Mucosa of descending colon (tissue), 3 donors: ENCODE measurements around the gene ZSWIM6. TPM values are rescaled to one million over a fixed set of nuclear protein-coding genes. Genes with fewer than 3 reads are reported as not detected.

Experiments
- ATAC-seq: fragments of 200-7000 bp; cut with Tn5 transposase; one replicate; pipeline ENCODE4 v1.9.1; 2020; ENCODE audit warnings: mild to moderate bottlenecking, moderate library complexity
- DNase-seq, 3 donors: peaks; one replicate each; pipeline ENCODE4 v3.0.0-alpha.2; 2020
- H3K36me3 ChIP-seq: fragments of 200-600 bp; one replicate; pipeline ENCODE4 v1.8.0; 2021; ENCODE audit warnings: low read depth, mild to moderate bottlenecking
- H3K4me1 ChIP-seq: fragments of 200-600 bp; one replicate; pipeline ENCODE4 v1.8.0; 2021; ENCODE audit warnings: low read depth, mild to moderate bottlenecking
- H3K4me3 ChIP-seq: fragments of 200-600 bp; one replicate; pipeline ENCODE4 v1.8.0; 2021; ENCODE audit warnings: mild to moderate bottlenecking
- H3K9me3 ChIP-seq: fragments of 200-600 bp; one replicate; pipeline ENCODE4 v1.8.0; 2021; ENCODE audit warnings: mild to moderate bottlenecking
- intact Hi-C, 2 donors: fragments of 100-400 bp; cut with DNase I in 1 of 2; cut with micrococcal nuclease in 1 of 2; formaldehyde crosslinking; loops; one replicate each; pipeline versions ENCODE4 v1.11.0 to v1.11.1; 2022; cut with DNase I, micrococcal nuclease
- total RNA-seq, 3 donors: library from RNA; stranded (reverse); fragmentation: NEBNext Ultra II Directional in 2 of 3; extraction: Animal tissue kit (Norgen Biotek cat#: 25700) in 2 of 3; gene quantifications; one replicate each; pipeline versions ENCODE4 v1.2.1 to v1.2.4, GENCODE V29; 2021 to 2023
- TF ChIP-seq, protein P1 (sequence below): fragments of 200-600 bp; IDR thresholded peaks from one replicate; pipeline ENCODE4 v1.8.0; 2022; ENCODE audit warnings: antibody characterized with exemption, mild to moderate bottlenecking
- donor health status: DM: no; HTN: no; CAD: no; lungs with moderate emphysema.
- donor health status: DM: no; HTN: no; CAD: no.
- donor health status: DM: no; HTN: yes; CAD: no.

Gene ZSWIM6
- total RNA-seq, 3 donors from 2014 or later, result 26.2 to 39.4 (median 27.8) TPM

DNA sequence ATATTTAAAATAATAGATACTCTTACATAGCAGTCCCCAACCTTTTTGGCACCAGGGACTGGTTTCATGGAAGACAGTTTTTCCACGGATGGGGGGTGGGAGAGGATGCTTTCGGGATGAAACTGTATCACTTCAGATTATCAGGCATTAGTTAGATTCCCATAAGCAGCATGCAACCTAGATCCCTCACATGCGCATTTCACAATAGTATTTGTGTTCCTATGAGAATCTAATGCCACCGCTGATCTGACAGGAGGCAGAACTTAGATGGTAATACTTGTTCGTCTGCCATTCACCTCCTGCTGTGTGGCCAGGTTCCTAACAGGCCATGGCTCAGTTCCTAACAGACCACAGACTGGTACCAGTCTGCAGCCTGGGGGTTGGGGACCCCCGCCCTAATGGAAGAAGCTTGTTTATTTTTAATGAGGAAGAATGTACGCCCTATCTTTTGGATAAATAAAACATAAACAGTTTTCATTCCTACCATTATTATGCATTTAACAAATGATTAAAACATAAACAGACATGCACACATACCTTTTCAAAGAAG lies 187.7 kb downstream of the ZSWIM6 start:
- no peaks in the 10 kb centered on the region for H3K36me3 ChIP-seq
- no peak overlapping the region for H3K4me3 ChIP-seq
- H3K4me1 ChIP-seq, result no peaks in the 10 kb centered on the region
- intact Hi-C loops, result no loop called here
- ATAC-seq, result no peak
- TF ChIP-seq, protein P1, sequence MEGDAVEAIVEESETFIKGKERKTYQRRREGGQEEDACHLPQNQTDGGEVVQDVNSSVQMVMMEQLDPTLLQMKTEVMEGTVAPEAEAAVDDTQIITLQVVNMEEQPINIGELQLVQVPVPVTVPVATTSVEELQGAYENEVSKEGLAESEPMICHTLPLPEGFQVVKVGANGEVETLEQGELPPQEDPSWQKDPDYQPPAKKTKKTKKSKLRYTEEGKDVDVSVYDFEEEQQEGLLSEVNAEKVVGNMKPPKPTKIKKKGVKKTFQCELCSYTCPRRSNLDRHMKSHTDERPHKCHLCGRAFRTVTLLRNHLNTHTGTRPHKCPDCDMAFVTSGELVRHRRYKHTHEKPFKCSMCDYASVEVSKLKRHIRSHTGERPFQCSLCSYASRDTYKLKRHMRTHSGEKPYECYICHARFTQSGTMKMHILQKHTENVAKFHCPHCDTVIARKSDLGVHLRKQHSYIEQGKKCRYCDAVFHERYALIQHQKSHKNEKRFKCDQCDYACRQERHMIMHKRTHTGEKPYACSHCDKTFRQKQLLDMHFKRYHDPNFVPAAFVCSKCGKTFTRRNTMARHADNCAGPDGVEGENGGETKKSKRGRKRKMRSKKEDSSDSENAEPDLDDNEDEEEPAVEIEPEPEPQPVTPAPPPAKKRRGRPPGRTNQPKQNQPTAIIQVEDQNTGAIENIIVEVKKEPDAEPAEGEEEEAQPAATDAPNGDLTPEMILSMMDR, result no peak
- no peaks in the 10 kb centered on the region for H3K9me3 ChIP-seq
- DNase-seq, result no peak

DNA sequence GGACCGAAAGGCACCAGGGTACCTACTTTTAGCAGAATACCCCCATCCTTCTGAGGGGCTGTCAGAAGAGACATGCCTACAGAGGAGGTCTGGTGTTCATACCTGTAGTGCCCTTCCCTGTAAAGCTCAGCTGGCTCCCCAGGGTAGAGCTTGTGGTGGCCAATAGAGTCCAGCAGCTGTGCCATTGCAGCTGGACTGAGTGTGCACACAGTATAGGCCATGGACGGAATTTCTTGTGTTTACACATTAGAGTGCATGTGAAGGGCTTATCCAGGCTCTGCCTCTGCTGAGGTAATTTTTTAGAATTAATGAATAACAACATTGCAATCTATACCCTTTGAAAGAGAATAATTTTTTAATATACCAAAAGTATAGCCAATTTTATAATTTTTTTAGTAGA lies 191.0 kb downstream of the ZSWIM6 start:
- H3K9me3 ChIP-seq, result no peaks in the 10 kb centered on the region
- TF ChIP-seq, protein P1, result no peak
- H3K4me1 ChIP-seq, result no peaks in the 10 kb centered on the region
- DNase-seq, result no peak
- no peak for ATAC-seq
- intact Hi-C loops, result no loop called here
- H3K36me3 ChIP-seq, result no peaks in the 10 kb centered on the region
- no peak overlapping the region for H3K4me3 ChIP-seq

DNA sequence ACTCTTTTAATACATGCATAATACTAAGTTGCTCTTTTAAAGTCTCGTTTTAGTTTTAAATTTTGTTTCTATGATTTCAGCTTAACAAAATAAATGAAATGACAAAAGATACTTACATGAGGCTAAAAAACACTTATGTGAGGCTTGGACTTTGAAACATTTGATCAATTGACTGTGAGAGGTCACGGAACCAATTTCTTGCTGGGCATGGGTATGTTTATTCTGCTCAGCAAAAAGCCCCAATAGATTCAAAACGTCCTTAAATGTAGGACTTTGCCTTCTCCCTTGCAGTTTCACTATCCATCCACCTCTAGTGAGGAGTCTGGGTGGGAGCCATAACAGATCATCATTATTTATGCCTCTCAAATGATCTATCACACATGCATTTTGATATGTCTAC lies 191.9 kb downstream of the ZSWIM6 start:
- ATAC-seq, result no peak
- no peaks in the 10 kb centered on the region for H3K36me3 ChIP-seq
- TF ChIP-seq, protein P1, result no peak
- intact Hi-C loops, result no loop called here
- H3K4me3 ChIP-seq, result no peak overlapping the region
- H3K9me3 ChIP-seq, result no peaks in the 10 kb centered on the region
- no peak for DNase-seq
- H3K4me1 ChIP-seq, result no peaks in the 10 kb centered on the region

DNA sequence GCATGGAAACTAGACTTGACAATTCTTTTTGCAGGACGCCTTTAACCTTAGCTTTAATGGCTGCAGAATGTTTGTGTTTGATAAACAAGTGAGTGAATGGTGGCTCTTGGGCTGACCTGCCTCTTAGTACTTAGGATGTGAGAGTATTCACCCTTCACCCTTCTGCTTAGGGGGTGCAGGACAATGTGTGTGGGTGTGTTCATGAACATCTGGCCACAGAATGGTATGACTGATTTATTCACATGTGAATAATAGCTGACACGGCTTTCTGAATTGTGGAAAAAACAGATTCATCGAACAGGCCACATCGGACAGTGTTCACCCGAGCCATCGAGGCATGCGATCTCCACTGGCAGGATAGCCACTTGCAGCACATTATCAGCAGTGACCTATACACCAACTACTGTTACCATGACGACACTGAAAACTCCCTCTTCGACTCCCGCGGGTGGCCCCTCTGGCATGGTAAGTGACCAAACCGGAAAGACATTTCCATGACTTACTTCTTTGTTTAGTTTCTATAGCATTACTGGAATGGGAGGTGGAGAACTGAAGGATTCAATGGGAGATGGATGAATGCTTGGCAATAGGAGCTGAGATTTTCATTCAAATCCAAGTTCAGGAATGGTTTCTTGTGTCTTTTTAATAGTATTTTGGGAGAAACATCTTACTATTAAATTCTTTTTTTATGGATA lies 193.6 kb downstream of the ZSWIM6 start:
- intact Hi-C loops, result no loop called here
- no peaks in the 10 kb centered on the region for H3K4me1 ChIP-seq
- TF ChIP-seq, protein P1, result no peak
- ATAC-seq, result no peak
- H3K4me3 ChIP-seq, result no peak overlapping the region
- H3K9me3 ChIP-seq, result no peaks in the 10 kb centered on the region
- H3K36me3 ChIP-seq, result no peaks in the 10 kb centered on the region
- no peak for DNase-seq

DNA sequence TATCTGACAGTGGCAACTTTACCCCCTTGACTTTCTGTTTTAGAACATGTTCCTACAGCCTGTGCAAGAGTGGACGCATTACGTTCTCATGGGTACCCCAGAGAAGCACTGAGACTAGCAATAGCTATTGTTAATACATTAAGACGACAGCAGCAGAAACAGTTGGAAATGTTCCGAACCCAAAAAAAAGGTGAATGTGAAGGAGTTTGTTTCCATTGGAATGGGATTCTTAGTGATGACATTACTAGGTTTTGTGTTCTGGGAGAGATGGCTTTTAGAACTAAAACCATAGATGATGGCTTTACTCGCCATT lies 194.1 kb downstream of the ZSWIM6 start:
- TF ChIP-seq, protein P1, result no peak
- Histone ChIP-seq H3K4me1 (no peaks in the 10 kb centered on the region), H3K9me3 (no peaks in the 10 kb centered on the region), H3K36me3 (no peaks in the 10 kb centered on the region), H3K4me3 (no peak overlapping the region)
- intact Hi-C loops, result no loop called here
- ATAC-seq (no peak), DNase-seq (no peak)
